ENCODE data around the gene KTN1.

- no peak for TF ChIP-seq CTCF (IDR thresholded peaks at IDR 0.05; ENCODE audit: insufficient read depth, low read depth, low read length)
- TF ChIP-seq EZH2 (IDR thresholded peaks at IDR 0.05; ENCODE audit: insufficient read depth, low read length), result no peak
Observed at GRCh38 chr14:55614304-55614703, 34.3 kb downstream of the KTN1 start.
